Smooth muscle cell (in vitro differentiated cells): ENCODE results near the gene RAI1. TPM values are rescaled to one million over a fixed set of nuclear protein-coding genes. Genes with fewer than 3 reads are reported as not detected.

Experiments
- DNase-seq: peaks from one replicate; lab custom pipeline; 2025; ENCODE audit not compliant: unreplicated experiment; lab: John Stamatoyannopoulos, UW
- H2AFZ ChIP-seq: fragments of 200-600 bp; sonication (generic); 2 replicates; pipeline ENCODE4 v1.6.0; 2016; ENCODE audit warnings: antibody characterized with exemption, low read depth, mild to moderate bottlenecking
- H3F3A ChIP-seq: fragments of 200-600 bp; sonication (generic); 2 replicates; pipeline ENCODE4 v1.6.0; 2017; ENCODE audit warnings: antibody characterized with exemption, low read depth
- H3K27ac ChIP-seq: fragments of 200-600 bp; sonication (generic); 2 replicates; pipeline ENCODE4 v1.5.1; 2016; ENCODE audit warnings: low read depth, mild to moderate bottlenecking
- H3K27me3 ChIP-seq: fragments of 200-600 bp; sonication (generic); 2 replicates; pipeline ENCODE4 v1.6.1; 2016; ENCODE audit warnings: low read depth, mild to moderate bottlenecking
- H3K36me3 ChIP-seq: fragments of 200-600 bp; sonication (generic); 2 replicates; pipeline ENCODE4 v1.5.1; 2016; ENCODE audit warnings: low read depth
- H3K4me1 ChIP-seq: fragments of 200-600 bp; sonication (generic); 2 replicates; pipeline ENCODE4 v1.5.1; 2016; ENCODE audit warnings: low read depth
- H3K4me2 ChIP-seq: fragments of 200-600 bp; sonication (generic); 2 replicates; pipeline ENCODE4 v1.6.0; 2016; ENCODE audit warnings: mild to moderate bottlenecking
- H3K4me3 ChIP-seq: fragments of 200-600 bp; sonication (generic); 2 replicates; pipeline ENCODE4 v1.5.1; 2016; ENCODE audit warnings: mild to moderate bottlenecking
- H3K79me2 ChIP-seq: fragments of 200-600 bp; sonication (generic); 2 replicates; pipeline ENCODE4 v1.6.0; 2016; ENCODE audit warnings: low read depth, mild to moderate bottlenecking
- H3K9ac ChIP-seq: fragments of 200-600 bp; sonication (generic); 2 replicates; pipeline ENCODE4 v1.6.0; 2016; ENCODE audit warnings: low read depth
- H3K9me3 ChIP-seq: fragments of 200-600 bp; sonication (generic); replicated peaks from 2 replicates; pipeline ENCODE4 v1.5.1; 2016; ENCODE audit warnings: low read depth
- H4K20me1 ChIP-seq: fragments of 200-600 bp; sonication (generic); 2 replicates; pipeline ENCODE4 v1.6.0; 2016; ENCODE audit warnings: low read depth
- WGBS: methylation state at CpG from one replicate; pipeline ENCODE4 v1.1.7; 2016; ENCODE audit warnings: low lambda C conversion rate; 5-methylcytosine and 5-hydroxymethylcytosine counted together
- polyA plus RNA-seq: library from polyadenylated mRNA; unstranded; fragments of >200 nt; fragmentation: Nextera tagmentation; extraction: Ambion mirVana; gene quantifications from 2 replicates; pipeline ENCODE4 v1.2.1, GENCODE V29; 2016
- total RNA-seq: library from RNA; depleted of rRNA; stranded (reverse); fragments of >200 nt; gene quantifications from 2 replicates; pipeline ENCODE4 v1.2.3, GENCODE V29; 2014
- TF ChIP-seq, protein P1 (sequence below): fragments of 200-600 bp; sonication (generic); IDR thresholded peaks from 2 replicates; pipeline ENCODE4 v1.5.1; 2017; ENCODE audit warnings: borderline replicate concordance, mild to moderate bottlenecking, antibody characterized with exemption; ENCODE audit not compliant: insufficient read depth, poor library complexity, severe bottlenecking

The RAI1 gene
- total and polyA plus RNA-seq, 2 experiments from 2014 or later = 11.1 to 17.6 TPM

- H3K27ac ChIP-seq = no peak overlapping the region
- 97% methylated on average over 8 of the region's 8 CpGs for WGBS
- no peaks in the 10 kb centered on the region for H3F3A ChIP-seq
- H3K79me2 ChIP-seq = peaks cover 84% of the 10 kb centered on the region
- no peak overlapping the region for H2AFZ ChIP-seq
- TF ChIP-seq, protein P1, sequence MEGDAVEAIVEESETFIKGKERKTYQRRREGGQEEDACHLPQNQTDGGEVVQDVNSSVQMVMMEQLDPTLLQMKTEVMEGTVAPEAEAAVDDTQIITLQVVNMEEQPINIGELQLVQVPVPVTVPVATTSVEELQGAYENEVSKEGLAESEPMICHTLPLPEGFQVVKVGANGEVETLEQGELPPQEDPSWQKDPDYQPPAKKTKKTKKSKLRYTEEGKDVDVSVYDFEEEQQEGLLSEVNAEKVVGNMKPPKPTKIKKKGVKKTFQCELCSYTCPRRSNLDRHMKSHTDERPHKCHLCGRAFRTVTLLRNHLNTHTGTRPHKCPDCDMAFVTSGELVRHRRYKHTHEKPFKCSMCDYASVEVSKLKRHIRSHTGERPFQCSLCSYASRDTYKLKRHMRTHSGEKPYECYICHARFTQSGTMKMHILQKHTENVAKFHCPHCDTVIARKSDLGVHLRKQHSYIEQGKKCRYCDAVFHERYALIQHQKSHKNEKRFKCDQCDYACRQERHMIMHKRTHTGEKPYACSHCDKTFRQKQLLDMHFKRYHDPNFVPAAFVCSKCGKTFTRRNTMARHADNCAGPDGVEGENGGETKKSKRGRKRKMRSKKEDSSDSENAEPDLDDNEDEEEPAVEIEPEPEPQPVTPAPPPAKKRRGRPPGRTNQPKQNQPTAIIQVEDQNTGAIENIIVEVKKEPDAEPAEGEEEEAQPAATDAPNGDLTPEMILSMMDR = no peak
- H3K27me3 ChIP-seq = no peaks in the 10 kb centered on the region
- H3K4me1 ChIP-seq = peaks cover 9% of the 10 kb centered on the region
- no peak overlapping the region for H3K4me3 ChIP-seq
- peaks cover 100% of the 10 kb centered on the region for H4K20me1 ChIP-seq
- no peak overlapping the region for H3K4me2 ChIP-seq
- DNase-seq = no peak
- no peak overlapping the region for H3K9ac ChIP-seq
- H3K36me3 ChIP-seq = no peaks in the 10 kb centered on the region
- H3K9me3 ChIP-seq = no peaks in the 10 kb centered on the region
Observed at GRCh38 chr17:17760872-17761550, 79.8 kb downstream of the RAI1 start.

DNA sequence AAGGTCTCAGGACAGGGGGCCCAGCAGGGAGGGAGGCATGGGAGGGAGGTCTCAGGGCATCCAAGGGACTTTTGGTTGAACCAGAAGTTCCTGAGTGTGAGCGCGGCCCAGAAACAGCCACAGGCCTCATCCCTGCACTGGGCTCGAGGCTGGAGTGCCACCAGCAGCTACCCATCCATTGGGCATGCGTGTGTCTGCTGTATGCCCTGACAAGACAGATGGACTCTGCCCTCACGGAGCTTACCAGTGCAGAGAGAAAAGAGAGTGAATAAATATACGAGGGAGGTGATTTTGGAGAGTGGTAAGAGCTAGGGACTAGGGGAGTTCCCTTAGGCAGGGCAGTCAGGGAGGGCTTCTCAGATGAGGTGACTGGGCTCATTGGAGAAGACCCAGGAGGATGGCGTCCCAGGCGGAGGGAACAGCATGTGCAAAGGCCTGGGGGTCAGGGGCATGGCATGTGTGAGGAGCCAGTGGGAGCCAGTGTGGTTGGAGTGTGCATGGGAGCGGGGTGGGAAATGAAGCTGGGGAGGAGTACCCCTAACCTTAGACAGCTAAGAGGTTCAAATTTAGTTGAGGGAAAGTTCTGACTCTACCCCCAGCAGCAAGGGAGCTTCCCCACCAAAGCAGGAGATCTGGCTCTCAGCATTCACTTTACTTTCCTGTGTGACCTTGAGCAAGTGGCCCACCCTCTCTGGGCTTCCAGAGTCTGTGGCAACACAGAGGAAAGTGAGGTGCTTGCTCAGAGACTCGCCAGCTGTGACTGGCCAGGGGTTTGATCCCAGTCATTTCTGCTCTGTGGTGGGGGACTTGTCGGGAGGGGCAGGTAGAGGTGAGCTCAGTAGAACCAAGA lies 80.9 kb downstream of the RAI1 start:
- no peak overlapping the region for H3K4me3 ChIP-seq
- H3K9ac ChIP-seq = no peak overlapping the region
- H3K4me1 ChIP-seq = peaks cover 20% of the 10 kb centered on the region
- H3K36me3 ChIP-seq = no peaks in the 10 kb centered on the region
- no peaks in the 10 kb centered on the region for H3F3A ChIP-seq
- no peak overlapping the region for H3K27ac ChIP-seq
- no peak overlapping the region for H3K4me2 ChIP-seq
- H3K9me3 ChIP-seq = no peaks in the 10 kb centered on the region
- 95% methylated on average over 10 of the region's 11 CpGs for WGBS
- H4K20me1 ChIP-seq = peaks cover 100% of the 10 kb centered on the region
- DNase-seq = no peak
- TF ChIP-seq, protein P1 = no peak
- no peaks in the 10 kb centered on the region for H3K27me3 ChIP-seq
- H3K79me2 ChIP-seq = peaks cover 84% of the 10 kb centered on the region
- no peak overlapping the region for H2AFZ ChIP-seq

GRCh38 chr17:17762744-17763105 lies 81.5 kb downstream of the RAI1 start:
- H3K27ac ChIP-seq = no peak overlapping the region
- no peaks in the 10 kb centered on the region for H3K9me3 ChIP-seq
- H2AFZ ChIP-seq = no peak overlapping the region
- no peak overlapping the region for H3K9ac ChIP-seq
- peaks cover 26% of the 10 kb centered on the region for H3K4me1 ChIP-seq
- peaks cover 100% of the 10 kb centered on the region for H4K20me1 ChIP-seq
- H3K4me2 ChIP-seq = no peak overlapping the region
- TF ChIP-seq, protein P1 = no peak
- H3F3A ChIP-seq = no peaks in the 10 kb centered on the region
- WGBS = 85% methylated on average over 5 of the region's 5 CpGs
- H3K36me3 ChIP-seq = no peaks in the 10 kb centered on the region
- H3K4me3 ChIP-seq = no peak overlapping the region
- DNase-seq = no peak
- no peaks in the 10 kb centered on the region for H3K27me3 ChIP-seq
- peaks cover 84% of the 10 kb centered on the region for H3K79me2 ChIP-seq
